Stimulated activated CD8-positive, alpha-beta memory T cell treated with anti-CD3 and anti-CD28 coated beads, Interleukin-7, amount 100 ng/mL, for 1 hour (primary cell): ENCODE measurements around the gene SIRT6.
"Not testable (repeated sequence)": the region's sequence is repeated elsewhere in the genome, so short reads cannot be mapped to it uniquely, and the experiment has no call there.

ENCODE experiments used
- DNase-seq, 2 donors: peaks; one replicate each; pipeline ENCODE4 v3.0.0-alpha.2; 2020; ENCODE audit warnings: low read depth in 2 of 2

Gene SIRT6

GRCh38 chr19:4199699-4200293 is 17.4 kb upstream of the SIRT6 start:
- DNase-seq, result no peak

- no peak for DNase-seq
These were observed 16.2 kb upstream of the SIRT6 start for GRCh38 chr19:4198467-4199126.

DNA sequence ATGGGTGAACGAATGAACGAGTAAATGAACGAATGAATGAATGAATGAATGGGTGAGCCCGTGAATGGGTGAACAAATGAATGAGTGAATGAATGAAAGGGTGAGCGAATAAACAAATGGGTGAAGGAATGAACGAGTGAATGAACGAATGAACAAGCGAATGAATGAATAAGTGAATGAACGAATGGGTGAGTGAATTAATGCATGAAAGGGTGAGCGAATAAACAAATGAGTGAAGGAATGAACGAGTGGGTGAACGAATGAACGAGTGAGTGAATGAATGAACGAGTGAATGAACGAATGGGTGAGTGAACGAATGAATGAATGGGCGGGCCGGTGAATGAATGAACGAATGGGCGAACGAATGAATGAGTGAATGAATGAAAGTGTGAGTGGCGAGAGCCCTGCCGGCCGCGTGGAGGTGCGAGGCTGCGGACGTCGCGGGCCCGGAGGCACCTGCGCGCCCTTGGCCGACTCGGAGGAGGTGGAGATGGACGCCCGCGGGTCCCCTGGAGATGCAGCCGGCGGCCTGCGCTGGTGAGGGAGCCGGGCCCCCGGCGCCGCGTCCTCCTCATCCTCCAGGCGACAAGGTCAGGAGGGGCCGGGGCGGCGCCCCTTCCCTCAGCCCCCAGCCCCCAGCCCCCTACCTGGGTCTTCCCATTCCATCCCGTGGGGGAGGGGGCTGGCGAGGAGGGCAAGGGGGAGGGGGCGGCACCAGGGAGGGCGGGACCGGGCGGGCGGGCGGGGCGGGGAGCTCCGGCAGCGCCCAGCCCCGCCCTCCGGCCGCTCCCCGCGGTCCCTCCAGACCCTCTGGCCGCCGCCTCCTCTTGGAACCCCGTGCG is 15.5 kb upstream of the SIRT6 start:
- DNase-seq, result no peak

GRCh38 chr19:4197228-4197624 is 14.9 kb upstream of the SIRT6 start:
- DNase-seq, result no peak

DNA sequence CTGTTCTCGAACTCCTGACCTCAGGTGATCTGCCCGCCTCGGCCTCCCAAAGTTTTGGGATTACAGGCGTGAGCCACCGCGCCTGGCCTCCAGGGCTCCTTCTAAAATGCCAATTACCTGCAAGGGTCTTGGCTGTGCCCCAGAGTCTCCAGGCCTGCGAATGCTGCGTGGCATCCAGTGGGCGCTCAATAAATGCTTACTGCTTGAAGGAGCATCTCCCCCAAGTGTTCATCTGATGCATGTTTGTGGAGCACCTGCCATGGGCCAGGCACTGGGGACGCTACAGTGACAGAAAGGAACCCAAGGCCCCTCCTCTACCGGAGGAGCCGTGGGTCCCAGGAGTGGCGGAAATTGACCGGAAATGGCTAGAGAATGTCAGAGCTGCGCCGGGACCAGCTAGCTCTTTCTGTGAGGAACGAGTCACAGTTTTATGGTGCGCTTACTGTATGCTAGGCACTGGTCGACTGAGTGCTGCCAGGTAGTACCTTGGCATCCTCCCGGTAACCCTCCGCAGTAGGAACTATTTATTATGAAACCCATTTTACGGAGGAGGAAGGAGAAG is 14.3 kb upstream of the SIRT6 start:
- no peak for DNase-seq

DNA sequence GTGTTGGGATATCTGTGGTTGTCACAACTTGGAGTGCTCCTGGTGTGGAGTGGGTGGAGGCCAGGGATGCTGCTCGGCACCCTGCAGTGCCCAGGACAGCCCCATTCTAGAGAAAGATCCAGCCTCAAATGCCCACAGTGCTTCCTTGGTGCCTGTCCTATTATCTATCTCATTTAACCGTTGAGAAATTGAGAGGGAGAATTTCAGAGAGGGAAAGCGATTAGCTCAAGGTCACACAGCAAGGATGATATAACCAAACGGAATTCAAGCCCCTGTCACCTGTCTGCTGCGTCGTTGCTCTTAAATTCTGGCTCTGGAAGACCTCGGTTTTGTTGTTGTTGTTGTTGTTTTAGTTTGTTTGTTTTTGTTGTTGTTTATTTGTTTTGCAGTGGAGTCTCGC is 13.6 kb upstream of the SIRT6 start:
- DNase-seq, result no peak

DNA sequence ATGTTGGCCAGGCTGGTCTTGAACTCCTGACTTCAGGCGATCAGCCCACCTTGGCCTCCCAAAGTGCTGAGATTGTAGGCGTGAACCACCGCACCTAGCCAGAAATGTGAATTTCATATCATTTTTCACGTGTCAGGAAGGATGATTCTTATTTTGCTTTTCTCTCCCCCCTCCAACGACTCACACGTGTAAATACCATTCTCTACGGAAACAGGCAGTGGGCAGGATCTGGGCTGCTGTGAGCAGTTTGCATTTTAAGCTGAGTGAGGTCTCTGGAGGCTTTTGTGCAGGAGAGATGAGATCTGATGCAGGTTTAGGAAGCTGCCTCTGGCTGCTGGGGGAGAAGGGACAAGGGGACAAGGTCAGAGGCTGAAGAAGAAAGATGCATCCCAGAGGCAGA is 12.0 kb upstream of the SIRT6 start:
- no peak for DNase-seq

DNA sequence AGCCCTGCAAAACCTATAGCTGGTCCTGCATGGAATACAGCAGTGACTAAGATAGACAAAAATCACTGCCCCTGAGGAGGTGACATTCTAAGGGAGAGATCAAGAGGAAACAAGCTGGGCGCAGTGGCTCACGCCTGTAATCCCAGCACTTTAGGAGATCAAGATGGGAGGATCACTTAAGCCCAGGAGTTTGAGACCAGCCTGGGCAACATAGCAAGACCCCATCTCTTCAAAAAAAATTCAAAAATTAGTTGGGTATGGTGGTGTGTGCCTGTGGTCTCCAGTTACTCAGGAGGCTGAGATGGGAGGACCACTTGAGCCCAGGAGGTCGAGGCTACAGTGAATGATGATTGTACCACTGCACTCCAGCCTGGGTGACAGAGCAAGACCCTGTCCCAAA is 10.2 kb upstream of the SIRT6 start:
- not testable (repeated sequence) for DNase-seq

- no peak for DNase-seq
These were observed 7.3 kb upstream of the SIRT6 start for GRCh38 chr19:4189641-4190040.

- DNase-seq, result no peak
These were observed 5.2 kb upstream of the SIRT6 start for GRCh38 chr19:4187313-4188122.

DNA sequence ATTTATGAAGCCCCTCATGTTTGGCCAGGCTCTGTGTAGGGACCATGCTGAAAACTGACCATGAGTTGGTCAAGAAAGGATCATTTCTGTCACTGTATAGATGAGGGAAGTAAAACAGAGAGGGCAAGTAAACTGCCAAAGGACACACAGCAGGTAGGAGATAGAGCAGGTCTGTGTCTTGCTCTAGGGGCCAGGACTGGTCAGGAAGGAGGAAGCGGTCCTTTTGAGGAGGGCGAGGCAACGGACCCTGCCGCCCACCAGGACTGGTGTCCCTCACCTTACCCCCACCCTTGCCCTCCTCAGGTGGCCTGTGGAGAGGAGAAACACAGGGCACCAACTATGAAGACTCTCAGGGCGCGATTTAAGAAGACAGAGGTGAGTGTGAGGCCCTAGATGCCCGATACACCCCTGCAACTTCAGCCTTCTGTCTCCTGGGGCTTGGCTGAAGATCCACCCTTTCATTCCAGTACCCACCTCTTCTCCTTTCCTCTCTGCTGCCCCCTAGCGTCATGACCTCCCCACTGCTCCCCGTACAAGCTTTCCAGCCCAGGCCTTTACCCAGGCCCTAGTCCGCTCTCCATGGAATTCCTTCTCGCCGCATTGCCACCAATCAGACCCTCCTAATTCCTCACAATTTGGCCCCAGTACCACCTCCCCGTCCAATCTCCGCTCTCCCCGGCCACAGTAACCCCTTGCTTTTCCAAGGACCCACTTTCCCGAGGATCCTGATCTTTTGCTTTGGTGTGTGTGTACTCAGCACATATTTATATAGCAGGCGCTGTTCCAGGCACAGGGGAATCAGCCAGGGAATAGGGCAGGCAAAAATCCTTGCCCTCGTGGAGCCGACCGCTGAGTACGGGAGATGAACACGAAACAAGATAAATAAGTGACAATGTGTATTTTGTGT is 4.0 kb upstream of the SIRT6 start:
- peak; percentile 54 to 76 for DNase-seq

- DNase-seq, result no peak
These were observed 3.2 kb upstream of the SIRT6 start for GRCh38 chr19:4185413-4186086.

DNA sequence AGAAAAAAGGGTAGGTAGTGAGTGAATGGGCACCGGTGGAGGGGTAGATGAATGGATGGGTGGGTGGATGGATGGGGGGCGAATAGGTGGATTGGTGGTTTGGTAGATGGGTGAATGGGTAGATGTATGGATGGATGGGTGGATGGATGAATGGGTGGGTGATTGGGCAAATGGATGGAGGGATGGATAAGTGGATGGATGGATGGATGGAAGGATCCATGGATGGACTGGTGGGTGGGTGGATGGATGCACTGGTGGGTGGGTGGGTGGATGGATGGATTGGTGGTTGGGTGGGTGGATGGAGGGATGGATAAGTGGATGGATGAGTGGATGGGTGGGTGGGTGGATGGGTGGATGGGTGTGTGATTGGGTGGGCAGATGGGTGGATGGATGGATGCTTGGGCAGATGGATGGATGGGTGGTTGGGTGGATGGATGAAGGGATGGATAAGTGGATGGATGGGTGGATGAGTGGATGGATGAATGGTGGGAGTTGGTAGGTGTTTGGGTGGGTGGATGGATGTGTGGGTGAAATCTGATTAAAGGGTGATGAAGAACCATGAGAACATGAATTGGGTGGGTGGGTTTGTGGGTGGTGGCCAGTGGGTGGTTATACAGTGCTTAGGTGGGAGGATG is 2.5 kb upstream of the SIRT6 start:
- DNase-seq, result no peak

DNA sequence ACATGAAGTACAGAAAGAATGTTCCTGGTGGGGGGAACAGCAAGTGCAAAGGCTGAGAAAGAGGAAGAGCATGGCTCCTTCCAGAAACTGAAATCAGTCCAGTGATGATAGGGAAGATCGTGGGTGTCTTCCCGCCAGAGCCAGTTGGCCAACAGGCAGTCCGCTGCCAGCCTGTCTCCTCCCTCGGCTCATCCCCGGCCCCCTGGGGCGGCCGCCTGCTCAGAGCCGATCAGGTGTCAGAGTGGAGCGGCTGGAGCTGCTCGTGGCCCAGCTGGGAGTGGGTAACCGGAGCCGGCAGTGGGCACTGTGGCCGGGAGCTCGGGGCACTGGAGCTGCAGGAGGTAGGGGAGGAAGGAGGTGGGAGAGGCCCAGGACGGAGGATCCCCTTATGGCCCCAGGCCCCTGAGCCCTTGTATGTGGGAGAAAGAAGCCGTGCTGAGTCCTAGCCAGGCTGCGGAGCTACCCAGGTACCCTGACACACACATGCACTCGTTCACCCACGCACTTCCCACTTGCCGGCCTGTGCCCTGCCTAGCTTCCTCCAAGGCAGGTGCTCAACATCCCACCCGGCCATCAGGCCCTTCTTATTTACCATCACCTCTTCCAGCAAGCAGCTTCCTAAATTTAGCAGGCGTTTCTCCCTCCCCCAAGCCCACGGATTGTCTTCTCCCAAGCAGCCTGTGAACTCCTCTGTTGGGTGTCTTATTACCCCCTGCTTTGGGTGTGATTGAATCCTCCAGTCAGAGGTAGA is 1.8 kb upstream of the SIRT6 start:
- no peak for DNase-seq

- DNase-seq, result no peak
These were observed 1.3 kb downstream of the SIRT6 start for GRCh38 chr19:4181053-4181508.

GRCh38 chr19:4178990-4179389 is 3.4 kb downstream of the SIRT6 start:
- DNase-seq, result no peak

DNA sequence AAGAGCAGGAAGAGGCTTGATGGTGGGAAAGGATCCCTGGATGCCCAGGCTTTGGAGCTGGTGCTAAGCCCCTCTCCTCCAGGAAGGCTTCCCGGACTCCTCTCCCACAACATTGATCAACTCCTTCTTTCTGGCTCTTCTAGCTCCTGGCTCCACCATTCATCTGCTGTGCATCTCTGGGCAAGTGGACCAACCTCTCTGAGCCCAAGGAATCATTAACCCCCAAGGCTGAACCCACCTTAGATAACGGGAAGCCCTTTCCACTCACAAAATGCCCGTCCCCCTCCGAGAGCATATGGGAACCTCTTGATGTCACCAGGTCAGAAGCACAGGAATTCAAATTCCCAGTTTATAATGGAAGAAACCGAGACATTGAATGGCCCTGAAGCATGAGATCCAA is 5.2 kb downstream of the SIRT6 start:
- no peak for DNase-seq

- no peak for DNase-seq
These were observed 6.8 kb downstream of the SIRT6 start for GRCh38 chr19:4175669-4175931.
